HG03354 (cell line): ENCODE measurements around the gene DGKG.

Experiments used
- ATAC-seq: cut with Tn5 transposase; IDR thresholded peaks from one replicate; pipeline ENCODE4 v1.9.1; 2021; ENCODE audit warnings: mild to moderate bottlenecking; ENCODE audit not compliant: unreplicated experiment, poor library complexity, severe bottlenecking

The DGKG gene

DNA sequence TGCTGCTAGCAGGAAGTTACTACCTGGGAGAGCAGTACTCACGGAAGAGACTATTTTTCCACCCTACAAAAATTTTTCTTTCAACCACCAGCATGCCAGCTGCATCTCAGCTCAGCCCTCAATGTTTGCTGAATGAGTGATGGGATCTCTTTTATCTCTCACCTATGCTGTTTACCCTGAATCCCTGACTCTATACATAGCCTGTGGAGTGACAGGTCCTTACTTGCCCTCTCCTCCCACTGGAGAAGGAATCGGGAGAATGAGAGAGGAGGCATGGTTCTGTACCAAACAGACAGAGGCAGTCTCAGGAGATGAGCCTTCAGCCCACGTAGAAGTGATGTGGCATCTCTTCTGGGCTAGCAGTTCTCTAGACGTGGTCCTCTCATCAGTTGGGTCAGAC lies 6.7 kb upstream of the DGKG start:
- ATAC-seq = no peak

GRCh38 chr3:186368176-186368575 lies 6.1 kb upstream of the DGKG start:
- ATAC-seq = no peak

GRCh38 chr3:186367631-186368030 lies 5.6 kb upstream of the DGKG start:
- no peak for ATAC-seq

GRCh38 chr3:186366206-186366605 lies 4.2 kb upstream of the DGKG start:
- no peak for ATAC-seq

DNA sequence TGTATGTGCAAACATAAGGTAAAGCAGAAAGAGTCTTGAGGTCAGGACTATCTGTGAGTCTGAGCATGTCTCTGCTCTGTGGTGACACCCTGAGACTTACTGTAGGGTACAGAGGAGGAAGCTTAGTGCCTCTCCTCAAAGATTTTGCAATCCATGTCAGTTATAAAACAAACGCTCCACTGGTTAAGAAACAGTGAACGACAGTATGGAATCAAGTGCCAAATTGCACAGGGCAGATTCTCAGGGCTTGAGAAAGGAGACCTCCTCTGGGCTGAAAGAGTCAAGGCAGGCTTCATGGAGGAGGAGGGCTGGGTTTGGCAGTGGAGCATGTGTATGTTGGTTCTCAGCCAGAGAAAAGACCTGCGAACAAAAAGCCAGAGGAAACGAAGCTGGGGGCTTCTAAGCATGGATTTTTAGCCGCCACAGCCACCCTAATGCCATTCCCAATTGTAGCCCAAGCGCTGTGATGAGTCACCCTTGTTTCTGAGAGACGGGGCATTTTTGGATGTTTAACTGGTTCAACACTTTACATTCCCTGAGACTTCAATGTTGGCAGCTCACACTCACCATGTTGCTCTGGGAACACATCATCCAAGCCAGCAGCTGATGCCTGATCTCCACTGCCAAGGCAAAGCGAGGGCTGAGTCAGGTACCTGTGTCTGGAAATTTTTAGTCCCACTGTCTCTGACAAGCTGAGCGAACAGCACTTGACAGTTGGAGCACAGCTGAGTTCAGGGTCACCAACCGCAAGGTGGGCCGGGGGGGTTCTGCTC lies 3.4 kb upstream of the DGKG start:
- ATAC-seq = no peak

- ATAC-seq = no peak
Observed at GRCh38 chr3:186362988-186363387, 954 bp upstream of the DGKG start.

DNA sequence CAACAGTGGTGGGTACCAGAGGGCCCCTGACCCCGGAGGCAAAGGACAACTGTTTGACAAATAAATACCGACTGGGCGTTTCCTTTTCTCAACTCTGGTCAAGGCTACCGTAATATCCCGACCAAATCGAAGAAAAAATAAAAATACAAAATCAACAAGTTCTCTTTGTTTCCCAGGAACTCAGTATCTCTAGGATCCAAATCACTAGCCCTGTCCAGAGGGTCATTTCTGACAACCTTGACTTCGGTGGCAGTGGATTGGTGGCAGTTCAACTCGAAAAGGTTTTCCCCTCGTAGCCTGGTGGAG lies 456 bp upstream of the DGKG start:
- ATAC-seq = no peak

DNA sequence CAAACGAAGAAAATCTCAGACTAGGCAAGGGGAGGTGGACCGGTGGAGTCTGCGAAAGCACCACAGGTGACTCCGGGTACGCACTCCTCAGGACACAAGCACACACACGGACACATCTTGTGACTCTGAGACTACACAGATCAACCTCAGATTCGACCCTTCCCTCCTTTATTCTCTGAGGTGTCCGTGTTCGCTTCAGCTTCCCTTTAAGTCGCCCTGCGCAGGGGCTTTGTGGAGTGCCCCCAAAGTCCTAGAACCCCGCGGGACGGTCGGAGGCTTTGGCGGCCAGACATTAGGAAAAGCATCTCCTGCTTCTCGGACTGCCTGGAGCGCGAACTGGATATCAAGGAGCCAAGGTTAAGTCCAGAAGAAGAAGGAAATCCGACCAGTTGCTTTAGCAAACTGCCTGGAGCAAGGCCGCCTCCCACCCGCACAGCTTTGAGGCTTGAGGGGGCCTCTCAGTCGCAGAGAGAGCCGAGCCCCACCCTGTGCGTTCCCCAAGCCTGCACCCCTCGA lies 730 bp downstream of the DGKG start:
- no peak for ATAC-seq

GRCh38 chr3:186360779-186361178 lies 1.3 kb downstream of the DGKG start:
- ATAC-seq = no peak

GRCh38 chr3:186359078-186359477 lies 3.0 kb downstream of the DGKG start:
- no peak for ATAC-seq

- ATAC-seq = no peak
Observed at GRCh38 chr3:186356152-186356551, 5.9 kb downstream of the DGKG start.

GRCh38 chr3:186354100-186354499 lies 7.9 kb downstream of the DGKG start:
- no peak for ATAC-seq

DNA sequence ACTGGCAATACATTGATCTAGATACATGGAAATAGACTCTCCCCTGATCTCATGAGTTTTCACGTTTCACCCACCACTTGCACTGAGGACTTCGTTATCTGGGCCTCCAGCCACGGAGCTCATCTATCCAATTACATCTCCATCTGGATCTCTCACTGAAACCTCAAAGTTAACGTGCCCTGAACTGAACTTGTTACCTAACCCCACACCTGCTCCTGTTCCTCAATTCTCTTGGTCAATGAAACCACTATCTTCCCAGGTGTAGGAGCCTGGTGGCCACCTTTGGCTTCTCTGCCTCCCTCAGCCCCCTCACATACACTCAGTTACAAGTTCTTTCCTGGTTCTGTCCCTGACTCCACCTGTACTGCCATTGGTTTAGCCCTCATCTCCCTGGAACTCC lies 9.7 kb downstream of the DGKG start:
- ATAC-seq = no peak

DNA sequence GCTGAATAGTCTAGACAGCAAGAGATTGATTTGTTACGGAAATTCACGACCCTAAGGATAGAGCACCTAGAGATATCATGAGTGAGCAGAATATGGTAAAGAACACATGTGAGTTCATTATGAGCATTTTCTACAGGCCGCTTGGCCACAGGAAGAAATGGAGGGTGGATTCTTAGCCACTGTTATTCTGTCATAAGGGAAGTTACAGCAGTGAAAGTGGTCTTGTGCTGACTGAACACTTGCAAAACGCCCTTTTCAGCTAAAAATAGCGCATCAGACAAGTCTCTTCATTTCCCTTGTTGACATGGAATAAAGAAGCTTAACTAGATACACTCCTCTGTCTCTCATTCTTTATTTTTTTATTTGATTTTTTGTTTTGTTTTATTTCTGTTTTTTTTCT lies 19.8 kb downstream of the DGKG start:
- ATAC-seq = no peak

- no peak for ATAC-seq
Observed at GRCh38 chr3:186340204-186340603, 21.8 kb downstream of the DGKG start.

DNA sequence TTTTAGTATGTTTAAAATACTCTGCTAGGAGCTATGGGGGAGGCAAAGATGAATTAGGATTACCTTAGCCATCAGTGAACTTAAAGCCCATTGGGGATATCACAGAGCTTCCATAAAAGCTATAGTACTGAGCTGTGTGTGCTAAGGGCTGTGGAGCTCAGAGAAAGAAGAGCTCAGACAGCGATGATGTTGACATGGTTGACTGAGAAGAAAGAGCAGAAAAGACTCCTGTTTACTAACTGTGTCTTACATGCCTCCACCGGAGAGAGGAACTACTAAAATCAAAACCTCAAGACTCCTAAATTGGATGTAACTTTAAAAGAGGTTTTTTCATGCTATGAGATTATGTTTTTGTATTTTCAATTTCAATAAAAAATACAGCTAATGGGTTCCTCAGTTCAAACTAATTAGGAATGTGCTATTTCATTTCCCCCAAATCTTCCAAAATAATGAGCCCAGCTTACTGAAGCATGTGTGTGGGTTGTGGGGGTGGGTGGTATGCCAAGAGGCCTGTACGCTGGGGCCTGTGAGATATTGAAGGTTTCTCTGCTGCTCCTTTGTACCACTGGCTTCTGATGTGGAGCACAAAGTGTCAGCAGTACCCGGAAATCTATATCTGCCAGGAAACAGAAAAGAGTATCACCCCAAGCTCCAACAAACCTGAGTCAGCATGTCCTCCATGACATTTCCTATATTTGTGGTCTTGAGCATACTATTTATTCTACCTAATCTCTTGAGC lies 22.7 kb downstream of the DGKG start:
- ATAC-seq = no peak

GRCh38 chr3:186333256-186333655 lies 28.8 kb downstream of the DGKG start:
- no peak for ATAC-seq

DNA sequence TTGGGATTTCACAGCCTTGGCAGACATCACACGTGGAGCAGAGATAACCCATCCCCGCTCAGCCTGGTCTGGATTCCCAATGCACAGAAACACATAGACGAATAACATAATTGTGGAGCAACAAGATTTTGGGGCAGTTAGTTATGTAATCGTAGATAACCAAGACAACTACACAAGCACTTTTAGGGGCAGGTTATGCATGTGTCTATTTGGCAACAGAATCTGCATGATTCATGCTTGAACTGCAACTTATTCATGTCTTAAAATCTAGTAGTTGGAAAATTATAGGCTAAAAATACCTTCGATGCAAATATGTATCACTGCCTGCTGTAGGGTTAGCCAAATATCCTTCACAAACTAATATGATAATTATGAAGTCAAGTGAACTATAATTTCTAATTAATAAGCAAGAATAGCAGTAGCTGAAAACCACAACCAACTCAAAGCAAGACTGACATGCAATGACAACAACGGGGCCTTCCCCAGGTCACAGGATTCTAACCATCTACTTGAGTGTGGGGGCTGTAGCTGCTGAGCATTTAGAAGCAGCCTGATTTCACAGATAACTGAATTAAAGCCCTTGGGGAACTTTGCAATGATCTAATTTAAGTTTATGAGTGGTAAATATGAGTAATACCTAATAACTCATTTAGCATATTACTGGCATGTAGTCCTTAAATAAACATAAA lies 31.1 kb downstream of the DGKG start:
- ATAC-seq = no peak

DNA sequence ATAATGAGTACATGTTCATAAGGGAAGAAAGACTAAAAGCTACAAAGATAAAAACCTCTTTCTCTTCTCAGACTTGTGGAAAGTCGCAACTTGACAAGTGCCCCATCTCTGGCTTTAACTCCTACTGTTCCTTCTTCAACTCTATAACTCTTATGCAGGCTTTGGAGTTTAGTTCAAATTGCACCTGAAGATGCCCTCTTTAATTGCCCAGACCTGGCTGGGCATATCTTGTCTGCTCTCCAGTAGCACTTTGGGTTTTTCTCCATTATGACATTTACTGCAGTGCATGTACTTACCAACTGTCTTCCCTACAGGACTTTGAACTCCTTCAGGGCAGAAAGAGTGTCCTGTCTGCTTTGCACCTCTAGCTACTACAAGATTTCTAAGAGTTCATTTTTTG lies 32.4 kb downstream of the DGKG start:
- ATAC-seq = no peak

DNA sequence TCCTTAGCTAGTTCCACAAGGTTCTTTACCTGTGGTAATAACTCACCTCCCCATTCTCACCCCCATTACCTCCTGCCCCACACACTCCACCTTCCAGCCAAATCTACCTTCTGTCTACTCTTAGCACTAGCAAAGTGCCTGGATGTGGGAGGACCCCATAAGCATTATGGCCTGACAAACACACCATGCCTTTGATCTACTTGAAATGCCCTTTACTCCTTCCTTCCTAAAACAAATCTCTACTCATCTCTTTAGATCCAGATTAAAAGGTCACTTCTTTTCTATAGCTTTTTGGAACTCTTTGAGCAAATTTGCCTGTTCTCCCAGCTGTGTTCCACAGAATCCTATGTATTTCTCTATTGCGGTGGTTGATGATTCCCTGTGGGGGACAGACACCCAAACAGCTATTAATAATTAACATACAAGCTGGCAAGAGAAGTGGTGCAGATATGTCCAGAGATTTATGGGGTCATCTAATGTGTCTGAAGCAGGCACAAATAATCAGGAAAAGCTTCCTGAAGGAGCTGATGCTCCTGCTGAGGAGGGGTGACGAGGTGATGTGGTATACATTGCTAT lies 34.0 kb downstream of the DGKG start:
- ATAC-seq = no peak
